Spinal cord (tissue), 10 donors: ENCODE results near the gene CCNB1IP1. TPM values are rescaled to one million over a fixed set of nuclear protein-coding genes. Genes with fewer than 3 reads are reported as not detected.
"Not testable (repeated sequence)": the region's sequence is repeated elsewhere in the genome, so short reads cannot be mapped to it uniquely, and the experiment has no call there.

Experiments used
- DNase-seq, 6 donors: peaks; one replicate each; pipeline versions ENCODE4 v3.0.0 to v3.0.0-alpha.2; 2013 to 2015; ENCODE audit warnings: low spot score in 6 of 6, low read depth in 4 of 6
- H3K27ac ChIP-seq: one replicate; pipeline ENCODE4 v1.5.1; 2013; ENCODE audit warnings: low read depth, low read length, control low read depth
- H3K27me3 ChIP-seq: one replicate; pipeline ENCODE4 v1.6.1; 2013; ENCODE audit warnings: low read length; ENCODE audit not compliant: control insufficient read depth, insufficient read depth
- H3K36me3 ChIP-seq: one replicate; pipeline ENCODE4 v1.6.1; 2013; ENCODE audit warnings: low read length; ENCODE audit not compliant: control insufficient read depth, insufficient read depth
- H3K4me1 ChIP-seq: one replicate; pipeline ENCODE4 v1.6.1; 2013; ENCODE audit warnings: low read length; ENCODE audit not compliant: control insufficient read depth, insufficient read depth
- H3K4me3 ChIP-seq: one replicate; pipeline ENCODE4 v1.5.1; 2013; ENCODE audit warnings: low read depth, low read length, control low read depth
- H3K9me3 ChIP-seq: one replicate; pipeline ENCODE4 v1.6.1; 2013; ENCODE audit warnings: low read length; ENCODE audit not compliant: control insufficient read depth, insufficient read depth
- WGBS: methylation state at CpG from one replicate; pipeline ENCODE4 v1.1.5; 2013; ENCODE audit warnings: missing lambda C conversion rate; ENCODE audit not compliant: insufficient coverage; 5-methylcytosine and 5-hydroxymethylcytosine counted together
- polyA plus RNA-seq, 2 donors: library from polyadenylated mRNA; unstranded; fragments of 120-200 nt; gene quantifications; one replicate each; pipeline ENCODE4 v1.2.1, GENCODE V29; 2013; ENCODE audit not compliant: insufficient read length in 2 of 2
- total RNA-seq, 2 donors: library from RNA; depleted of rRNA in 1 of 2; stranded (reverse); fragments of 120-200 nt in 1 of 2; fragments of >200 nt in 1 of 2; gene quantifications; one replicate each; pipeline versions ENCODE4 v1.2.3 to v1.2.4, GENCODE V29; 2013 to 2014
- donor health status: healthy.

The CCNB1IP1 gene
- total and polyA plus RNA-seq, 4 donors, result 55.7 to 68.4 (median 63.4) TPM

DNA sequence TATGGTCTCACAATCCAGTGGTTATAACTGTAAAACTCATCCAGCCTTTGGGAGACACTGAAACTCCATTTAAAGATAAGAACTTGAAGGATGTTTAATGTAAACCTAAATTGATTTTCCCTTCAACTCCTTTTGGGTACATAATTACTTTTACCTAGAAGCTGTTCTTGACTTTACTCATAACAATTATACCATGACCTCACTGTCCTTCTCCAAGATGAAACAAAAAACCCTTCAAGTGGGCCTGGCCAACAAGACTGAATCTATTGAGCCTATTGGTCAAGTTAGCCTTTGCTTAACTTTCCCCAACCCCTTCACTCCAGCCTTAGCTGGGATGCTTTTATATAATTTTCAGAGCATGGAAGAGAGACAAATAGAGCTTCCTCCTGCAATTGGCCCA, 32.8 kb upstream of the CCNB1IP1 start:
- DNase-seq, result no peak
- H3K9me3 ChIP-seq, result no peaks in the 10 kb centered on the region
- H3K4me1 ChIP-seq, result no peaks in the 10 kb centered on the region
- H3K27me3 ChIP-seq, result no peaks in the 10 kb centered on the region
- peaks cover 19% of the 10 kb centered on the region for H3K36me3 ChIP-seq
- no peak overlapping the region for H3K4me3 ChIP-seq
- no peak overlapping the region for H3K27ac ChIP-seq

DNA sequence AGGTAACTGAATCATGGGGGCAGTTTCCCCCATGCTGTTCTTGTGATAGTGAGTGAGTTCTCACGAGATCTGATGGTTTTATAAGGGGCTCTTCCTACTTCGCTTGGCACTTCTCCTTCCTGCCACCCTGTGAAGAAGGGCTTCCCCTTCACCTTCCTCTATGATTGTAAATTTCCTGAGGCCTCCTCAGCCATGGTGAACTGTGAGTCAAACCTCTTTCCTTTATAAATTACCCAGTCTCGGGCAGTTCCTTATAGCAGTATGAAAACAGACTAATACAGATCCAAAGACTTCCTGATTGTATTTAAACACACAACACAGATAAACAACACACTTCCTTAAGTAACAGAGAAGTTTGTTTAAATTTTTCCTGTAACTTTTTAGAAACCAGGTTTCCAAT, 25.4 kb upstream of the CCNB1IP1 start:
- not testable (repeated sequence) for H3K4me3 ChIP-seq, H3K4me1 ChIP-seq, DNase-seq, H3K9me3 ChIP-seq, H3K27me3 ChIP-seq, H3K27ac ChIP-seq
- H3K36me3 ChIP-seq, result peaks cover 33% of the 10 kb centered on the region
- 70% methylated on average over 2 of the region's 3 CpGs for WGBS

DNA sequence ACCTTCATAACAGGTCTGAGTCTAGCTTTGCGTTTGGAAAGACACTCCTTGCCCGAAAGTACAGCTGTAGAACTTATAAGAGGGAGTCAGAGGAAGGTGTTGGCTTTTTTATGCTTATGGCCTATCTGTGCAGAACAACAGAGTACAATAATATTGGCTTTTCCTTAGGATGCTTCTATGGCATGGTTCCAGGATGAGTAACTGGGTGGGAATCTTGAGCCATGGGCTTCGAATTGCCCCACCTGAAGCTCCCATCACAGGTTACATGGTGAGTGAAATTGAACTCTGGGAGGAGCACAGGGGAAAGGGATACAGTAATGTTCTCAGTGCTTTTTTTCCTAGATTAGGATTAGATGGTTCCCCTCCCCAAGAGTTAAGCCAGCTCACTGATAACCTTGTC, 23.3 kb upstream of the CCNB1IP1 start:
- 100% methylated on average over 2 of the region's 3 CpGs for WGBS
- Histone ChIP-seq H3K27ac (no peak overlapping the region), H3K36me3 (peaks cover 49% of the 10 kb centered on the region)

DNA sequence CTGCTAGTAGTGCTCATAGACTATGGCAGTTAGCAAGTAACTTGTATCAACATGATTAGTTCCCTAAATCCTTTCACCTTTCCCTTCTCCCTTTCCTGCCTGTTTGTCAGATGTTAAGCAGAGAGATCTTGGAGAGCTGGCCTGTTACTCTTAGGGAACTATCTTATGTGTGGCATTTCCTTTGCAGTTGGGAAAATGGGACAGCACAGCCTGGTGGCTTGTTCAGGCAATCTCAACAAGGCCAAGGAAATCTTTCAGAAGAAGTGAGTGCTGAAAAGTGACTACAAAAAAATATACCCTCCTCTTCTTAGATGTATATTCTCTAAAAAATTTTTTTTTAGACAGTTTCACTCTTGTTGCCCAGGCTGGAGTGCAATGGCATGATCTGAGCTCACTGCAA, 17.8 kb upstream of the CCNB1IP1 start:
- no peak overlapping the region for H3K4me3 ChIP-seq
- no peak for DNase-seq
- no peaks in the 10 kb centered on the region for H3K27me3 ChIP-seq
- H3K36me3 ChIP-seq, result peaks cover 62% of the 10 kb centered on the region
- no peaks in the 10 kb centered on the region for H3K4me1 ChIP-seq
- H3K27ac ChIP-seq, result no peak overlapping the region
- no peaks in the 10 kb centered on the region for H3K9me3 ChIP-seq

More for the DNA sequence above, 23.3 kb upstream of the CCNB1IP1 start:
- no peaks in the 10 kb centered on the region for H3K27me3 ChIP-seq
- H3K9me3 ChIP-seq, result no peaks in the 10 kb centered on the region
- no peak for DNase-seq
- H3K4me3 ChIP-seq, result no peak overlapping the region
- no peaks in the 10 kb centered on the region for H3K4me1 ChIP-seq

DNA sequence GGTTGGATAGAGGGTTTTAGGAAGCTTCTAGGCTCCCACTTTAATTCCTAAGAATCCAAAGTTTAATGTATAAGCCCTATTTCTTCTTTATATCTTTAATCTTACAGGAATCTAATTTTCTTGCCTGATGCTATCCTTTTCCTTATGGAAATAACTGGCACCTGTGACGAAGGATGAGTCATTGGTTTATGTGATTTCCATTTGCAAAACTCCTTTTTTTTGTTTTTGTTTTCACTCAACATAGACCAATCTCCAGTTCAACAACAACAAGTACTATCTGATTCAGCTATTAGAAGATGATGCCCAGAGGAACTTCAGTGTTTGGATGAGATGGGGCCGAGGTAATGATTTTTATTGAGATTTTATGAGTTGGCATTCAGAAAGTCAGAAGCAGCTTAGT, 17.2 kb upstream of the CCNB1IP1 start:
- H3K9me3 ChIP-seq, result no peaks in the 10 kb centered on the region
- H3K4me1 ChIP-seq, result no peaks in the 10 kb centered on the region
- peaks cover 65% of the 10 kb centered on the region for H3K36me3 ChIP-seq
- DNase-seq, result no peak
- WGBS, result 100% methylated on average over 1 of the region's 2 CpGs
- H3K4me3 ChIP-seq, result no peak overlapping the region
- H3K27me3 ChIP-seq, result no peaks in the 10 kb centered on the region
- no peak overlapping the region for H3K27ac ChIP-seq

DNA sequence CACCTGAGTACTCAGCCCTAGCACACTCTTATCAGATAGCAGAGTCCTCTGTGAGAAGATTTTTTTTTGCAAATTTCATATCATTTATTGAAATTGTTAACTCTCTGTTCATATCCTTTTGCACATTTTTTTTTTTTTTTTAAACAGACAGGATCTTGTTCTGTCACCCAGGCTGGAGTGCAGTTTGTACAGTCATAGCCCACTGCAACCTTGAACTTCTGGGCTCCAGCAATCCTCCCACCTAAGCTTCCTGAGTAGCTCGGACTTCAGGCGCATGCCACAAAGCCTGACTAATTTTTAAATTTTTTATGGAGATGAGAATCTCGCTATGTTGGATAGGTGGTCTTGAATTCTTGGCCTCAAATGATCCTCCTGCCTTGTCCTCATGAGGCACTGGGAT, 14.7 kb upstream of the CCNB1IP1 start:
- peaks cover 49% of the 10 kb centered on the region for H3K36me3 ChIP-seq
- peaks cover 5% of the 10 kb centered on the region for H3K4me1 ChIP-seq
- H3K4me3 ChIP-seq, result no peak overlapping the region
- WGBS, result 100% methylated on average over 1 of the region's 3 CpGs
- no peaks in the 10 kb centered on the region for H3K27me3 ChIP-seq
- no peaks in the 10 kb centered on the region for H3K9me3 ChIP-seq
- DNase-seq, result no peak
- no peak overlapping the region for H3K27ac ChIP-seq

DNA sequence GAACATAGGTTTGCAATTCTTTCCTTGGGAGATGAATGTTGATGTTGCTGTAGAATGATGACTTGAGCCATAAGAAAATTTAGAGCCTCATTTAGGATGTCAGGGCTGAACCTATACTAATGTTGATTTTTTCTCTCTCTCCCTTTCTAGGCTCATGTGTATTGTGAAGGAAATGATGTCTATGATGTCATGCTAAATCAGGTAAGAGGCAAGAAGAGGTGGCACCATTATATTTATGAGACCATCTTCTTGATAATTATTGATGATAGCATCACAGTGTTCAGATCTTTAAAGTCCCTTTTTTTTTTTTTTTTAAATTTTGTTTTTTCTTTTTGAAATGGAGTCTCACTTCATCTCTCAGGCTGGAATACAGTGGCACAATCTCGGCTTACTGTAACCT, 13.6 kb upstream of the CCNB1IP1 start:
- DNase-seq, result no peak
- Histone ChIP-seq H3K4me1 (peaks cover 5% of the 10 kb centered on the region), H3K36me3 (peaks cover 42% of the 10 kb centered on the region), H3K27ac (no peak overlapping the region), H3K27me3 (no peaks in the 10 kb centered on the region), H3K9me3 (no peaks in the 10 kb centered on the region), H3K4me3 (no peak overlapping the region)
- no CpG with 5 or more reads among the region's 1 CpG for WGBS

DNA sequence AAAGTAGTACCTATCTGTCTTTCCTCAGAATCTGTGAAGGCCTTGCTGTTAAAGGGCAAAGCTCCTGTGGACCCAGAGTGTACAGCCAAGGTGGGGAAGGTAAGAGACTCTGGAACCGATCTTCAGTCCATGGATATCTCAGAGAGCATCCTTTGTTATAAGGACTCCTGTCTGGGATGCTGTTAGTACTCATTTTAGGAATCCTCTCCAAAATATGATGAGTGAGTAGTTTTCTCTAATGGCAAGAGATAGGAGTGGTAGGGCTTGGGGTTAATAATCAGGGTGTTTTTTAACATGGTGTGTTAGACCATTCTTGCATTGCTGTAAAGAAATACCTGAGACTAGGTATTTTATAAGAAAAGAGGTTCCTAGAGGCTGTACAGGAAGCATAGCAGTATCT, 12.3 kb upstream of the CCNB1IP1 start:
- Histone ChIP-seq H3K27ac (no peak overlapping the region), H3K4me3 (no peak overlapping the region), H3K27me3 (no peaks in the 10 kb centered on the region), H3K9me3 (no peaks in the 10 kb centered on the region), H3K36me3 (peaks cover 30% of the 10 kb centered on the region), H3K4me1 (peaks cover 5% of the 10 kb centered on the region)
- no peak for DNase-seq
- WGBS, result 100% methylated on average over 1 of the region's 1 CpG

DNA sequence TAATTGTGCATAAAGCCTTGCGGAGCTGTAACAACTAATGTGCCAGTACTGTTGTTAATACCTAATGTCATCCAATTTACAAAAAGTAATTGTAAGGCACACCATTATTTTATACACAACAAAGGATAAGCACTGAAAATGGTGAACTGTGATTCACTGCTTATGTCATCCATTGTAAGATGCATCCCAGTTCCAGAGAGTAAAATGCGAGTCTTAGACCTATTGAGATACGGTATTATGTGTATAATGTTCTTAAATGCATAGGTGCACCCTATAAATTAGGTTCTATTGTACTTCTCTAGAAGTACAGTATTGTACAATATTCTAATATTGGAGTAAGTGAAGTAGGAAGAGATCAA, 10.8 kb upstream of the CCNB1IP1 start:
- Histone ChIP-seq H3K27ac (peak overlapping the region; percentile 81), H3K27me3 (no peaks in the 10 kb centered on the region), H3K9me3 (no peaks in the 10 kb centered on the region), H3K4me3 (peak overlapping the region; percentile 73), H3K36me3 (peaks cover 18% of the 10 kb centered on the region), H3K4me1 (peaks cover 5% of the 10 kb centered on the region)
- no CpG with 5 or more reads among the region's 3 CpGs for WGBS
- DNase-seq, result no peak

DNA sequence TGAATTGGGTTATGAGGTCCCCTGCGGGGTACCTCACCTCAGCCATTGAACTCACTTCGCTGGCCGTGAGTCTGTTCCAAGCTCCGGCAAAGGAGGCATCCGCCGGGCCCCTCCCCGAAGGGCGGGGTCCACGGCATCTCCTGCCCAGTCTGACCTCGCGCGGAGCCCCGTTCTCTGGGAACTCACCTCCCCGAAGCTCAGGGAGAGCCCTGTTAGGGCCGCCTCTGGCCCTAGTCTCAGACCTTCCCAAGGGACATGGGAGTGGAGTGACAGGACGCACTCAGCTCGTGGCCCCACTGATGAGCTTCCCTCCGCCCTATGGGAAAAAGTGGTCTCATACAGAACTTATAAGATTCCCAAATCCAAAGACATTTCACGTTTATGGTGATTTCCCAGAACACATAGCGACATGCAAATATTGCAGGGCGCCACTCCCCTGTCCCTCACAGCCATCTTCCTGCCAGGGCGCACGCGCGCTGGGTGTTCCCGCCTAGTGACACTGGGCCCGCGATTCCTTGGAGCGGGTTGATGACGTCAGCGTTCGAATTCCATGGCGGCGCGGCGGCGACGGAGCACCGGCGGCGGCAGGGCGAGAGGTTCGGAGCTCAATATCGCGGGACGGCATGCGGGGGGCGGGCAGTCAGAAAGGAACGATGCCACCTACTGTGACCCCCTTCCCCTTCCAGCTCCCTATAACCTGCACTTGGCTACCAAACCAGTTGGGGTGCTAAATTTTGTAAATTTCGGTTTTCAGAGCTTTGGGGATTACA, 10.2 kb upstream of the CCNB1IP1 start, which contains the start of gene PARP2:
TSS of gene PARP2 (plus strand) at position 544 of the 770 bp plus-strand sequence. CDS start at position 551, 7 bp downstream.
- Histone ChIP-seq H3K9me3 (no peaks in the 10 kb centered on the region), H3K36me3 (peaks cover 15% of the 10 kb centered on the region), H3K27me3 (no peaks in the 10 kb centered on the region), H3K4me3 (peak within 1 kb of the TSS; percentile 73), H3K27ac (peak within 1 kb of the TSS; percentile 82), H3K4me1 (peaks cover 5% of the 10 kb centered on the region)
- WGBS, result 0% methylated on average over 48 of the region's 50 CpGs
- DNase-seq, result peak; percentile 99 to 100 (median 100)
